ENCODE results near the gene CATSPER4. TPM values are rescaled to one million over a fixed set of nuclear protein-coding genes. Genes with fewer than 3 reads are reported as not detected.

The CATSPER4 gene
- total RNA-seq, 4 donors from 2014 or later = not detected

- Histone ChIP-seq H3K9me3 (no peaks in the 10 kb centered on the region), H3K4me1 (no peaks in the 10 kb centered on the region), H3K27me3 (peaks cover 0 to 5% of the 10 kb centered on the region in 2 donors), H3K36me3 (no peaks in the 10 kb centered on the region), H3K4me3 (no peak overlapping the region), H3K27ac (no peak overlapping the region)
- no peak for TF ChIP-seq CTCF (IDR thresholded peaks at IDR 0.05)
- TF ChIP-seq POLR2A (IDR thresholded peaks at IDR 0.05) = no peak
- peak in 1 of 3 donors; percentile 18 for DNase-seq
Observed at GRCh38 chr1:26154750-26155149, 35.7 kb upstream of the CATSPER4 start.

GRCh38 chr1:26155370-26156284, 34.8 kb upstream of the CATSPER4 start:
- H3K4me3 ChIP-seq = peak overlapping the region in 1 of 4 donors; percentile 4

GRCh38 chr1:26156285-26157038, 33.9 kb upstream of the CATSPER4 start:
- H3K4me1 ChIP-seq = peaks cover 2 to 6% (median 4%) of the 10 kb centered on the region in 4 donors
- H3K27ac ChIP-seq = peak overlapping the region in 2 of 4 donors; percentile 35 to 45
- H3K4me3 ChIP-seq = peak overlapping the region in 1 of 4 donors; percentile 4
- no peaks in the 10 kb centered on the region for H3K9me3 ChIP-seq
- H3K27me3 ChIP-seq = peaks cover 0 to 10% of the 10 kb centered on the region in 2 donors
- no peaks in the 10 kb centered on the region for H3K36me3 ChIP-seq
- DNase-seq = peak in 1 of 3 donors; percentile 48
- TF ChIP-seq POLR2A (IDR thresholded peaks at IDR 0.05) = no peak
- no peak for TF ChIP-seq CTCF (IDR thresholded peaks at IDR 0.05)

More at GRCh38 chr1:26155370-26156284, 34.8 kb upstream of the CATSPER4 start:
- Histone ChIP-seq H3K36me3 (no peaks in the 10 kb centered on the region), H3K4me1 (no peaks in the 10 kb centered on the region), H3K27me3 (peaks cover 0 to 5% of the 10 kb centered on the region in 2 donors), H3K27ac (peak overlapping the region in 2 of 4 donors; percentile 35 to 45), H3K9me3 (no peaks in the 10 kb centered on the region)
- peak in 1 of 3 donors; percentile 34 for DNase-seq
- TF ChIP-seq POLR2A (IDR thresholded peaks at IDR 0.05) = no peak
- no peak for TF ChIP-seq CTCF (IDR thresholded peaks at IDR 0.05)

- TF ChIP-seq POLR2A (IDR thresholded peaks at IDR 0.05) (no peak), CTCF (IDR thresholded peaks at IDR 0.05) (no peak)
- Histone ChIP-seq H3K4me3 (no peak overlapping the region), H3K27ac (no peak overlapping the region), H3K9me3 (no peaks in the 10 kb centered on the region), H3K4me1 (peaks cover 3 to 14% (median 6%) of the 10 kb centered on the region in 4 donors), H3K36me3 (no peaks in the 10 kb centered on the region), H3K27me3 (peaks cover 0 to 10% of the 10 kb centered on the region in 2 donors)
- DNase-seq = peak in 1 of 3 donors; percentile 22
Observed at GRCh38 chr1:26158271-26158907, 32.0 kb upstream of the CATSPER4 start.
